DOHH2 (cell line): ENCODE data around the gene PPY.

Experiments used
- H3F3A ChIP-seq: fragments of 200-600 bp; sonication (generic), shearing (Covaris generic); 2 replicates; pipeline ENCODE4 v1.6.0; 2016; ENCODE audit warnings: antibody characterized with exemption, mild to moderate bottlenecking; ENCODE audit not compliant: control insufficient read depth, insufficient read depth
- H3K27ac ChIP-seq: fragments of 200-600 bp; sonication (generic); 2 replicates; pipeline ENCODE4 v1.5.1; 2014; ENCODE audit warnings: low read depth, mild to moderate bottlenecking, low read length, moderate library complexity
- H3K27me3 ChIP-seq: fragments of 200-600 bp; sonication (generic); 2 replicates; pipeline ENCODE4 v1.6.1; 2014; ENCODE audit warnings: mild to moderate bottlenecking, low read length, mixed read lengths; ENCODE audit not compliant: control insufficient read depth
- H3K36me3 ChIP-seq: fragments of 200-600 bp; sonication (generic); 2 replicates; pipeline ENCODE4 v1.6.1; 2014; ENCODE audit warnings: mild to moderate bottlenecking, low read length, moderate library complexity, mixed read lengths; ENCODE audit not compliant: control insufficient read depth
- H3K4me1 ChIP-seq: fragments of 200-600 bp; sonication (generic); 2 replicates; pipeline ENCODE4 v1.6.1; 2014; ENCODE audit warnings: mild to moderate bottlenecking, low read length, mixed read lengths; ENCODE audit not compliant: control insufficient read depth
- H3K4me2 ChIP-seq: fragments of 200-600 bp; sonication (generic); 2 replicates; pipeline ENCODE4 v1.6.0; 2014; ENCODE audit warnings: mild to moderate bottlenecking, low read length, moderate library complexity
- H3K4me3 ChIP-seq: fragments of 200-600 bp; sonication (generic); 2 replicates; pipeline ENCODE4 v1.5.1; 2014; ENCODE audit warnings: mild to moderate bottlenecking, low read length, mixed read lengths
- H3K79me2 ChIP-seq: fragments of 200-600 bp; sonication (generic); 2 replicates; pipeline ENCODE4 v1.6.1; 2014; ENCODE audit warnings: mild to moderate bottlenecking, low read length, mixed read lengths; ENCODE audit not compliant: control insufficient read depth
- H3K9me2 ChIP-seq: fragments of 200-600 bp; sonication (generic); replicated peaks from 2 replicates; pipeline ENCODE4 v1.6.1; 2014; ENCODE audit warnings: mild to moderate bottlenecking, low read length, mixed read lengths; ENCODE audit not compliant: control insufficient read depth
- H3K9me3 ChIP-seq: fragments of 200-600 bp; sonication (generic); 2 replicates; pipeline ENCODE4 v1.6.1; 2014; ENCODE audit warnings: antibody characterized with exemption, low read length, mixed read lengths; ENCODE audit not compliant: control insufficient read depth, insufficient read depth
- H4K20me1 ChIP-seq: fragments of 200-600 bp; sonication (generic); 2 replicates; pipeline ENCODE4 v1.6.0; 2014; ENCODE audit warnings: low read depth, mild to moderate bottlenecking, antibody characterized with exemption, low read length, moderate library complexity; ENCODE audit not compliant: control insufficient read depth, insufficient read depth
- CTCF ChIP-seq: fragments of 200-600 bp; sonication (generic); IDR thresholded peaks from one replicate; pipeline ENCODE4 v1.5.1; 2014; ENCODE audit warnings: antibody characterized with exemption, mild to moderate bottlenecking, low read depth, low read length; ENCODE audit not compliant: poor library complexity, severe bottlenecking
- EZH2phosphoT487 ChIP-seq: fragments of 200-600 bp; sonication (generic); IDR thresholded peaks from 2 replicates; pipeline ENCODE4 v1.6.1; 2017; ENCODE audit warnings: borderline replicate concordance, mild to moderate bottlenecking, antibody characterized with exemption, low read length, moderate library complexity, mixed read lengths

Gene PPY

GRCh38 chr17:43942051-43942685 lies at the start of gene PPY:
TSS of gene PPY (minus strand) at chr17:43942476. CDS start at chr17:43941654, 822 bp downstream.
- no peaks in the 10 kb centered on the region for H3K4me1 ChIP-seq
- no peaks in the 10 kb centered on the region for H3K79me2 ChIP-seq
- no peaks in the 10 kb centered on the region for H3K36me3 ChIP-seq
- H3F3A ChIP-seq, result no peaks in the 10 kb centered on the region
- H3K9me3 ChIP-seq, result no peaks in the 10 kb centered on the region
- H3K4me3 ChIP-seq, result no peak within 1 kb of the TSS
- no peaks in the 10 kb centered on the region for H4K20me1 ChIP-seq
- no peak for TF ChIP-seq CTCF
- TF ChIP-seq EZH2phosphoT487, result no peak
- H3K9me2 ChIP-seq, result no peaks in the 10 kb centered on the region
- peaks cover 13% of the 10 kb centered on the region for H3K27me3 ChIP-seq
- H3K27ac ChIP-seq, result no peak within 1 kb of the TSS
- no peak within 1 kb of the TSS for H3K4me2 ChIP-seq

- no peaks in the 10 kb centered on the region for H3K36me3 ChIP-seq
- H3K4me1 ChIP-seq, result no peaks in the 10 kb centered on the region
- no peak overlapping the region for H3K27ac ChIP-seq
- no peaks in the 10 kb centered on the region for H3K27me3 ChIP-seq
- H3K9me3 ChIP-seq, result no peaks in the 10 kb centered on the region
- no peak overlapping the region for H3K4me2 ChIP-seq
- H3K4me3 ChIP-seq, result no peak overlapping the region
- H3K79me2 ChIP-seq, result no peaks in the 10 kb centered on the region
- H4K20me1 ChIP-seq, result no peaks in the 10 kb centered on the region
- no peaks in the 10 kb centered on the region for H3F3A ChIP-seq
- H3K9me2 ChIP-seq, result no peaks in the 10 kb centered on the region
- TF ChIP-seq CTCF (no peak), EZH2phosphoT487 (no peak)
Observed at GRCh38 chr17:43988301-43988700, 46.0 kb upstream of the PPY start.

- Histone ChIP-seq H3K4me2 (no peak overlapping the region), H3K27me3 (peaks cover under 1% of the 10 kb centered on the region; the same call in 1 of the 2 replicates), H3K4me3 (no peak overlapping the region), H3K9me2 (no peaks in the 10 kb centered on the region), H3K79me2 (no peaks in the 10 kb centered on the region), H4K20me1 (no peaks in the 10 kb centered on the region), H3F3A (no peaks in the 10 kb centered on the region), H3K9me3 (no peaks in the 10 kb centered on the region), H3K4me1 (no peaks in the 10 kb centered on the region), H3K36me3 (no peaks in the 10 kb centered on the region), H3K27ac (no peak overlapping the region)
- TF ChIP-seq CTCF (no peak), EZH2phosphoT487 (no peak)
Observed at GRCh38 chr17:43987131-43988021, 45.1 kb upstream of the PPY start.
